Panc1 (cell line): ENCODE measurements around the gene HSPA4L.

Source experiments
- CTCF ChIP-seq: fragments of 450-650 bp; IDR thresholded peaks from 2 replicates; pipeline ENCODE4 v1.5.1; 2017; ENCODE audit warnings: mild to moderate bottlenecking
- REST ChIP-seq, 2 experiments: IDR thresholded peaks; 2 replicates each; pipeline ENCODE4 v1.6.1; 2011 to 2012; ENCODE audit warnings: low read depth in 2 of 2, control low read depth in 1 of 2, low read length in 1 of 2, mild to moderate bottlenecking in 1 of 2, moderate library complexity in 1 of 2; ENCODE audit not compliant: insufficient read depth in 1 of 2
- SIN3A ChIP-seq: IDR thresholded peaks from 2 replicates; pipeline ENCODE4 v1.6.1; 2012; ENCODE audit warnings: low read depth, mild to moderate bottlenecking, low read length, moderate library complexity, borderline replicate concordance; ENCODE audit not compliant: insufficient read depth

DNA sequence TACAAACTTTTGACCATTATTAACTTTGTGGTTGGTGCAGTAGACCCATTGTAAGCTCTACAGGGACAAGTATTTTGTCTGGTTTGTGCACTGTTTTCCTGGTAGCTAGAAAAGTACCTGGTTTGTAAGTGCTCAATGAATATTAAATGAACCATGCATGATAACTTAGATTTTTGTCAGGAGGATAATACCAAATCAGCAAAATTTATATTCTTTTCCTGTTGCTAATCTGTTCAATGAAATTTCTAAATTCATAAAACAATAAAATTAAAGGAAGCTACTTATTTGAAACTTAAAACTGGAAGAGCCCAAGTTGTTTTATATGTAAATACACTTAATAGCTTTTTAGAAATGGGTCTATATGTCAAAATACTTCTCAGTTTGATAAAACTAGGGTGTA is 17.6 kb downstream of the HSPA4L start:
- no peak for TF ChIP-seq CTCF
- no peak for TF ChIP-seq REST (IDR thresholded peaks at IDR 0.05; ENCODE audit: insufficient read depth in 1 of 2, low read depth in 2 of 2, low read length in 1 of 2)
- no peak for TF ChIP-seq SIN3A
